Measurements from ENCODE around the gene SWT1.
A peak's percentile ranks its signal among the peaks of the same experiment; 100 is the strongest.

The SWT1 gene, protein sequence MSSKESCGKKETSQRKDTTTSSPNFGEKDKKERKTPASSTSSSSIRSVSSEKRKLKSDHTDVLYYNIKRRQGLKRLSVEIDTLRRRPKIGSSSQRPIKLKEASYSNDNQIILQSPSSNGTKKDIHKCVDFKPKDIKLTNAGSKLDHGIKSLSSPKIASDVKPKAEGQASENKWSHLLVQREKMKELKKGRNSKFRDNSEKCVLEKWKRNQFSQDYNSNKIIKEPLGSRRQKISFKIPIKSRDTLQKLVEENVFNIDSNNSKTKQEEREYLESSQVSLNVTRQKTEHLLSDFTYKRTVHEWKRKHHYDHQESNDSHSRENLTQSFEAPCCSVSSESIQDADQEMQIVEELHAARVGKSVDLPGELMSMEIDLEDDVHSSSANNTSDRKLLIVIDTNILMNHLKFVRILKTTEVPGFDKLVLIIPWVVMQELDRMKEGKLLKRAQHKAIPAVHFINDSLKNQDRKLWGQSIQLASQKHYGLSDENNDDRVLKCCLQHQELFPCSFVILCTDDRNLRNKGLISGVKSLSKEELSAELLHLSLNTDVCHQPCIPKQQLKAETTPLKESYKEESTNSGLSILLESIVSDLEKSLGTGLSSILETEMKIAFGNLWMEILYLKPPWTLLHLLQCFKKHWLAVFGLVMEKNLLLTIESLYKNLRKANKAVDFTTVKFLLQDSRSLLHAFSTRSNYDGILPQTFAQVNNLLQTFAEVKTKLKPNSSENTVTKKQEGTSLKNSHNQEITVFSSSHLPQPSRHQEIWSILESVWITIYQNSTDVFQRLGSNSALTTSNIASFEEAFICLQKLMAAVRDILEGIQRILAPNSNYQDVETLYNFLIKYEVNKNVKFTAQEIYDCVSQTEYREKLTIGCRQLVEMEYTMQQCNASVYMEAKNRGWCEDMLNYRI

DNA sequence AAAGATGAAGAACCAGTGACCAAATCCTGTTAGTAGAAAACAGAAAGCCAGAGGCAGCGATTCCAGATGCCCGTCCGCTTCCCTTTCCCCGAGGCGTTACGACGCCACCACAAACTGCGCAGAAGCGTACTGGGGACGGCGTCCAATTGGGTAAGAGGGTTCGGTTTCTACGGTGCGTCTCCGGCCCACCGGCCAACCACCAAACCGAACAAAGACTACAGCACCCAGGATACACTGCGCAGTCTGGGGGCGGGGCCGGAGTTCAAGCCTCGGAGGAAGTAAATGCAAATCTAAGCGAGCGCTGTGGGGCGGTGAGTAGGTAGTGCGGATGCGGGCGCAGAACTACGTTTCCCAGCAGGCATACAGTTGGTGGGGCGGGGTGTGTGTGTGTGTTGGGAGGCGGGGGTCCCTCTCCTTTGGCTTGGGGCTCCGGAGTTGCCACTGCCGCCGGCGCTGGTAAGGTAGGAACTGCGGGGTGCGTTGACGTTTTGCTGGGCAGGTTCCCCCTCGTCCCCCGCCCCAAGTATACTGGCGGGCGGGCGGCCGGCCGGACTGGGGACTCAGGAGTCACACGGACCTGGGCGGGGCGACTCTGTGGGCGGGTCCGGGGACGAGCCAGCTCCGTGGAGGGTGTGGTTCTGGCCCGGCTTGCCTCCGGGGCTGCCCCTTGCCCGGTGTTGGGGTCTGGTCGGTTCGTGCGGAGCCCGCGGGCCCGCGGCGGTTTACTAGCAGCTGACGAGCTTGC is at the start of gene SWT1, which contains the start of gene TRMT1L:
SWT1 (plus strand) TSS at position 314 of the 745 bp plus-strand sequence. CDS start 3,675 bp downstream, outside the sequence.
TRMT1L (minus strand) TSS at position 100 of the 745 bp plus-strand sequence. CDS start 241 bp downstream, outside the sequence.
- Mint-ChIP-seq H3K9me3 (no peaks in the 10 kb centered on the region), H3K36me3 (peaks cover 7% of the 10 kb centered on the region), H3K27ac (peak within 1 kb of the TSS; percentile 96), H3K4me1 (peaks cover 55% of the 10 kb centered on the region), H3K27me3 (no peaks in the 10 kb centered on the region), H3K4me3 (peak within 1 kb of the TSS; percentile 88)
- CTCF ChIA-PET: interaction anchor here (6.9 kb wide), 1 partner anchor 11 kb away, joined by 61 read pairs; no protein-coding TSS in a partner anchor
- DNase-seq: peak; percentile 99

DNA sequence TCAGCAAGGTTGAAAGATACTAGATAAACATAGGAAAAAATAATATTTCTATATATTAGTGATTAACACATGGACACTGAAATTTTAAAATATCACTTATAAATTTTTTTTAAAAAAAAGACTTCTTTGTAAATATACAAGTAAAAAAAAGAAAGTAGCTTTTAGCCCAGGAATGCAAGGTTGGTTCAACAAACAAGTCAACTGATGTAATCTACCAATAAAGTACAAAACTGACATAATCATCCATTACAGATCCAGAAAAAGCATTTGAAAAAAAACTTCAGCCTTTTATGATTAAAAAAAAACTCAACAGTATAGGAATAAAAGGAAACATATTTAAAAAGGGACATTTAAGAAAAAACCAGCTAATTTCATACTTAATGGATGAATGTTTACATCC is 48.6 kb upstream of the SWT1 start:
- Mint-ChIP-seq H3K27ac (no peak overlapping the region), H3K27me3 (no peaks in the 10 kb centered on the region), H3K4me1 (no peaks in the 10 kb centered on the region), H3K36me3 (peaks cover 8% of the 10 kb centered on the region), H3K9me3 (peaks cover 14% of the 10 kb centered on the region), H3K4me3 (no peak overlapping the region)
- CTCF ChIA-PET: no interaction called here
- no peak for DNase-seq

DNA sequence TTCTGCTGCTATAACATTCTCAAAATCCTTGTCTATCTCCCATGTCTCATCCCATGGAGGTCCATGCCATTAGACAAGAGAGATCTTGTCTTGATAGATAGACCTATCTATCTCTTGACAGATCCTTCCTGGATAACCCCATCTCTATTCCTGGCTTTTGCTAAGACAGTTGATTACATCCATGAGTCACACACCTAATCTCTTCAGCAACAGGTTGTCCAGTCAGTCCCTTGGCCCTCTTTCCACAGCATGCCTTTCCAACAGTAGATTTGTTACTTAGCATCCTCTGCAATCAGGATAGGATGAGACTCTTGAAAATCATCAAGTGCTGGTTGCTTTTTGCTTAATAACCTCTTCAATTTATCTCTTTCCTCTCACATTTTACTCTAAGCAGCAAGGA is 46.8 kb upstream of the SWT1 start:
- no peak overlapping the region for H3K4me3 Mint-ChIP-seq
- H3K4me1 Mint-ChIP-seq: no peaks in the 10 kb centered on the region
- H3K36me3 Mint-ChIP-seq: peaks cover 5% of the 10 kb centered on the region
- CTCF ChIA-PET: no interaction called here
- H3K27ac Mint-ChIP-seq: no peak overlapping the region
- no peaks in the 10 kb centered on the region for H3K27me3 Mint-ChIP-seq
- H3K9me3 Mint-ChIP-seq: peaks cover 14% of the 10 kb centered on the region
- no peak for DNase-seq

DNA sequence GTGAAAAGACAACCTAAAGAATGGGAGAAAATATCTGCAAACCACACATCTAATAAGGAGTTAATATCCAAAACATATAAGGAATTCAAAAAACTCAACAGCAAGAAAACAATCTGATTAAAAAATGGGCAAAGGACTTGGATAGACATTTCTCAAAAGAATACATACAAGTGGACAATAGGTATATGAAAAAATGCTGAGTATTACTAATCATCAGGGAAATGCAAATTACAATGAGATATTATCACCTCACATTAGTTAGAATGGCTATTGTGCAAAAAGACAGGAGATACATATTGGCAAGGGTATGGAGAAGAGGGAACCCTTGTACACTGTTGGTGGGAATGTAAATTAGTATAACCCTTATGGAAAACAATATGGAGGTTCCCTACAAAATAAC is 45.1 kb upstream of the SWT1 start:
- no peak overlapping the region for H3K4me3 Mint-ChIP-seq

DNA sequence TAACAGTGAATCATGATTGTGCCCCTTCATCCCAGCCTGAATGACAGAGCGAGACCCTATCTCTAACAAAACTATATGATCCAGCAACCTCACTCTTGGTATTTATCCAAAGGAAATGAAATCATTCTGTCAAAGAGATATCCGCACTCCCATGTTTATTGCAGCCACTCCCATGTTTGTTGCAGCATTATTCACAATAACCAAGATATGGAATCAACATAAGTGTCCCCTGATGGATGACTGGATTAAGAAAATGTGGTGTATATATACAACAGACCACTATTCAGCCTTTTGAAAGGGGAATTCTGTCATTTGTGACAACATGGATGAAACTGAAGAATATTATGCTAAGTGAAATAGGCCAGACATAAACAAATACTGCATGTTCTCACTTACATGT is 44.6 kb upstream of the SWT1 start:
- no peak overlapping the region for H3K4me3 Mint-ChIP-seq
- no peaks in the 10 kb centered on the region for H3K4me1 Mint-ChIP-seq
- peaks cover 8% of the 10 kb centered on the region for H3K36me3 Mint-ChIP-seq
- H3K9me3 Mint-ChIP-seq: peaks cover 12% of the 10 kb centered on the region
- no peak for DNase-seq
- CTCF ChIA-PET: interaction anchor here (0.6 kb wide), 1 partner anchor 37 kb away, joined by 3 read pairs; no protein-coding TSS in a partner anchor
- H3K27ac Mint-ChIP-seq: no peak overlapping the region
- H3K27me3 Mint-ChIP-seq: no peaks in the 10 kb centered on the region

More for the DNA sequence above, 45.1 kb upstream of the SWT1 start:
- DNase-seq: no peak
- CTCF ChIA-PET: interaction anchor here (0.6 kb wide), 1 partner anchor 36 kb away, joined by 3 read pairs; no protein-coding TSS in a partner anchor
- H3K9me3 Mint-ChIP-seq: peaks cover 14% of the 10 kb centered on the region
- no peaks in the 10 kb centered on the region for H3K4me1 Mint-ChIP-seq
- H3K36me3 Mint-ChIP-seq: peaks cover 5% of the 10 kb centered on the region
- no peak overlapping the region for H3K27ac Mint-ChIP-seq
- H3K27me3 Mint-ChIP-seq: no peaks in the 10 kb centered on the region

DNA sequence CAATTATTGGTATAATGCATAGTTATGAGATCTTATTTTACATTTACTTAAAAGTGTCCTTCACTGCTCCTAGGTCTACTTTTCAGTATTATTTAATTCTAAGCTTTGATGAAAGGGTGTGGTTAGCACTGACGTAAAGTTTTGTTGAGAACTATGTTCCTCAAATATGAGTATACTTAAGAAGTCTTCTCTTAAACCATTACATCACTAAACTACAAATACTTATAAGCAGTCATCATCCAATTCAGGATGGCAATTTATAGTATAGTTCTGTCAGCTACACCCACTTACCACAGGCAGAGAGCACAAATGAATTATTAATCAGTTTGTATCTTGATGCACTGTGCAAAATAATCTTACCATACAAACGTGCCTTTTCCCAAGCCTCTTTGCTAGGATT is 27.3 kb upstream of the SWT1 start:
- Mint-ChIP-seq H3K4me3 (no peak overlapping the region), H3K4me1 (no peaks in the 10 kb centered on the region), H3K36me3 (peaks cover 41% of the 10 kb centered on the region), H3K9me3 (peaks cover 4% of the 10 kb centered on the region), H3K27me3 (no peaks in the 10 kb centered on the region), H3K27ac (no peak overlapping the region)
- DNase-seq: no peak
- CTCF ChIA-PET: no interaction called here

DNA sequence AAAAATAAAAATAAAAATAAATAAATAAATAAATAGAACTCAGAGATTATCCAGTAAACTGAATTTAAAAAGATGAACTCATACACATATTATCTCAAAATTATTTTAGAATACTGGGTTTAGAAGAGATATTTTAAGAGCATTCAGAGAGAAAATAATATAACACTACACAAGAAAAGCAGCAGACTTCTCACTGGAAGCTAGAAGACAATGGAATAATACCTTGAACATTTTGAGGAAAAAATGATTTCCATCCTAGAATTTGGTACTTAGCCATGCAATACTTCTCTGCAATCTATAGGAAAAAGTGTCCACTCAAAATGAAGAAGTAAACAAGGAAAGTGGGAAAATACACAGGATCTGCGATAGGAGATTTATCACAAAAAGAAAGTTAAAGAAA is 24.4 kb upstream of the SWT1 start:
- peaks cover 41% of the 10 kb centered on the region for H3K36me3 Mint-ChIP-seq
- no peak overlapping the region for H3K27ac Mint-ChIP-seq
- peaks cover 4% of the 10 kb centered on the region for H3K9me3 Mint-ChIP-seq
- CTCF ChIA-PET: interaction anchor here (0.7 kb wide), 1 partner anchor 277 kb away, joined by 3 read pairs; no protein-coding TSS in a partner anchor
- H3K4me3 Mint-ChIP-seq: no peak overlapping the region
- no peaks in the 10 kb centered on the region for H3K27me3 Mint-ChIP-seq
- DNase-seq: no peak
- H3K4me1 Mint-ChIP-seq: no peaks in the 10 kb centered on the region

DNA sequence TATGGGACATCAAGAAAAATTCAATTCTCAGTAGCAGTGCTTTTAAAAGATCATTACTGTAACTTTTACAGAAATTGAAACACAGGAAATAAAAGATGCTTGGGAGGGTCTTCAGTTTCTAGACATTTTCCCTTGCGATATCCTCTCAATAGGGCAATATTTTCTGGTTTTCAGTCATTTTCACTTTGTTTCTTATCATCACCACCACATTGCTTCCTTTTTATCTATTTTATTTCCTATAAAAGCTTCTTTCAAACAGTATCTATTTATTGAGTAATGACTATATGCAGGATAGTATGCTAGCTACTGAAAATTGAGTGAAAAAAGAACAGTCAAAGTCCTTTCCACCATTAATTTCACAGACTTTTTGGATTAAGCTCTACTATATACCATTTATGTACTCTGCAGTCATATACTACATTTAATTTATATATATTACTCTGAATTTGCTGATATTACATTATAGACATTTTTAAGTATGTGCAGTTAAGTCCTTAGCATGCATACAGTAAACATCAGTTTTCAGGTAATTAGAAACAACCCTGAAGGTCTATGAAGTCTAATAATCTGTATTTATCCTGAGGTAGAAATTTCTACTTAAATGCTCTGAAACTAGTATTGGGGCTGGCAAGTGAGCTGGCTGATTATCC is 18.9 kb upstream of the SWT1 start:
- Mint-ChIP-seq H3K27ac (no peak overlapping the region), H3K4me1 (no peaks in the 10 kb centered on the region), H3K9me3 (no peaks in the 10 kb centered on the region), H3K27me3 (no peaks in the 10 kb centered on the region), H3K4me3 (no peak overlapping the region), H3K36me3 (peaks cover 41% of the 10 kb centered on the region)
- CTCF ChIA-PET: no interaction called here
- no peak for DNase-seq

DNA sequence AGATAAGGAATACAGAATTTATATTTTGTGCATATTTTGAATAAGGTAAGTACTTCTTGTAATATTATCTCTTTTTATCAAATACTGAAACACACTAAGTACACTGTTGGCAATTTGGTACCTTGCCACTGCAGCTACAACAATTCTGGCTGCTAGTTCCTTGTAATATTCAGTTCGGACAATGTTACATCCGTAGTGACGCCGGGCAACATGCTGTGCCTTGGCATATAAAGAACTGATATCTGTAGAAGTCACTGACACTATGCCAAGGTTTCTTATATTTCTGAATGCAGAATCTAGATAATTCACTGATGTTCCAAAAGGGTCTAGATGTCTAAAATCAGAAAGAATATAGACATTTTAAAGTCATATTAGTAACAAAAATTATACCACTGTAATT is 17.7 kb upstream of the SWT1 start:
- Mint-ChIP-seq H3K36me3 (peaks cover 32% of the 10 kb centered on the region), H3K4me3 (no peak overlapping the region), H3K9me3 (no peaks in the 10 kb centered on the region), H3K4me1 (no peaks in the 10 kb centered on the region), H3K27ac (no peak overlapping the region), H3K27me3 (no peaks in the 10 kb centered on the region)
- no peak for DNase-seq
- CTCF ChIA-PET: no interaction called here

DNA sequence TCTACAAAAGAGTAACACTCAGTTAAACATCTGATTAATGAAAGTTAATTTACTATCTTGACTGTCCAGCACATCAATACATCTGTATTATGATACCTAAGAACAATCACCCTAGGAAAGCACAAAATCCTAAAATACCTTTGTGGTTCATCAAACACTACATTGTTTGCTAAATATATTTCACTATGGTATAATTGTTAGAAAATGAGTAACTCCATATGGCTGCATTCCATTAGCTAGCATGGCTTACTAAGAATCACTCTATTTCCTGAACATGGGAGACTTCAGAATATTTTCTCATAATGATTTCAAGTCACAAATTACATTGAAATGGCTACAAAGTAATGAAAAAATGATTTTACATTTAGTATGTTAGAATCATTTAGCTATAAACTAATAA is 12.7 kb upstream of the SWT1 start:
- Mint-ChIP-seq H3K4me1 (no peaks in the 10 kb centered on the region), H3K27ac (no peak overlapping the region), H3K36me3 (peaks cover 36% of the 10 kb centered on the region), H3K27me3 (no peaks in the 10 kb centered on the region), H3K4me3 (no peak overlapping the region), H3K9me3 (no peaks in the 10 kb centered on the region)
- no peak for DNase-seq
- CTCF ChIA-PET: interaction anchor here (0.5 to 2.0 kb wide), 4 partner anchors 10 to 581 kb away, joined by 3 to 8 read pairs (median 3); no protein-coding TSS in a partner anchor

DNA sequence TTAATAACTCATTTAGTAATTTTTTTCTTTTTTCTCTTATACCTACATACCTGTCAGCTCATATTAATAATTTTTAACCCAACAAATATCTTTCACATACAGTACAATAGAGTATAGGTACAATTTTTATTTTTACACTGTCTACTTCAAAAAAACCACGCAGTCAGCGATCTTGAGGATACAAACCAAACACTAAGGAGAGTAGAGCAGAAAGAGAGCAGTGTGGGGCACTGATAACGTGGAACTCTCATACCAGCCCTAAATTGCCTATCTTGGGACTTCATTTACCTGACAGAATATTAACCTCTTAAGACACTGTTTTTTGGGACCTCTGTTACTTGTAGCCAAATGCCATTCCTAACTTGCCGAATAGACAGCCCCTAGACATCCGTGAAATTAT is 5.8 kb upstream of the SWT1 start:
- DNase-seq: no peak
- no peaks in the 10 kb centered on the region for H3K9me3 Mint-ChIP-seq
- H3K4me3 Mint-ChIP-seq: no peak overlapping the region
- H3K4me1 Mint-ChIP-seq: peaks cover 28% of the 10 kb centered on the region
- CTCF ChIA-PET: interaction anchor here (2.4 kb wide), 1 partner anchor 19 kb away, joined by 9 read pairs; no protein-coding TSS in a partner anchor
- no peak overlapping the region for H3K27ac Mint-ChIP-seq
- H3K27me3 Mint-ChIP-seq: no peaks in the 10 kb centered on the region
- peaks cover 29% of the 10 kb centered on the region for H3K36me3 Mint-ChIP-seq

DNA sequence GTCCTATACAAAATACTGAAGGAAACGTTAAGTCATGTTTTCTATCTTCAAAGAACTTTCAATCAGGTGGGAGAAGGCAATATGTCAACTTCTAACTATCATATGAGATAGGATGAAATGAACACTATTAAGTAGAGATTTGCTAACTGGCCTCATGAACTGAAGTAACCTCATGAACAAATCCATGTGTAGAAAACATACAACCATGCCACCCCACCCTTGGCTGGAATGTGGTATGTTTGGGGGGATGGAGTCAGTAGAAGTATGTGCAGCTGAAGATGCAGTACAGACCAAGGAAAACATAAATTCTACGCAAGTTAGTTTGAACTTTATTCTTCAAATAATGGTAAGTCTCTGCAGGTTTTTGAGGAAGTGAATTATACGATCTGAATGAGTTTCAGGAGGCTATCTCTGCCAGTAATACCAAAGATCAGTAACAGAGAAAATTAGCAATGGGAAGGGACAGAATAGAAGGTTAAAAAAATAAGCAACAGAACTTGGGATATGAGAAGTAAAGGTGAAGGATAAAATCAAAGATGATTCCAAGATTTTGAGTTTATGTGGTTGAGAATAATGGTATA is 4.7 kb upstream of the SWT1 start:
- no peak for DNase-seq
- Mint-ChIP-seq H3K36me3 (peaks cover 27% of the 10 kb centered on the region), H3K9me3 (no peaks in the 10 kb centered on the region), H3K4me1 (peaks cover 28% of the 10 kb centered on the region), H3K27ac (no peak overlapping the region), H3K4me3 (no peak overlapping the region), H3K27me3 (no peaks in the 10 kb centered on the region)
- CTCF ChIA-PET: interaction anchor here (0.5 to 2.4 kb wide), 2 partner anchors 18 to 107 kb away, joined by 4 to 9 read pairs; partner anchors contain the start of gene RNF2

DNA sequence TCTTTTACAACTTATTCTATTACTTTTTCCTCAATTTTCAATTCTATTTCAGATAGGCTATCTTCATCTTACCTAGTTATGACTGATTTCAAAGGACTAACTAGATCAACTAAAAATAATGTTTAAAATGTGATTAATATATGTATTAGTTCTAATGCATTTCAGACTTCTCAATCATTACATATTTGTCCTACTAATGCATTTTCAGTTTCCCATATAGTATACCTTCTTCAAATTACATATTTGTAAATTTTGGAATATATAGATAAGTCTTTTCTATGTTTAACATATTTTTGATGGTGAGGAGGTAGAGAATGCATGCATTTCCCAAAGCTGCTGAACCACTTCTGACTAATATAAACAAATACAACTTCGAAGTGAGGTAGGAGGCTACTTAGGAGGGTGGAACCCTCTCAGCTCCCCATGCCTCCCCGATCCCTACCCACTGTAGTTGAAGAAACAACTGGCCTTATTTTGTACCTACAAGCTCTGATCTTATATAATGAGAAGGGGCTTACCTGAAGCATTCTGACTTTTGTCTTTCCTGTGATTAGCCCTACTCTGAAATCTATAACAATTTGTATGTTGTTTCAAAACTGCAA is 2.0 kb upstream of the SWT1 start:
- H3K4me1 Mint-ChIP-seq: peaks cover 44% of the 10 kb centered on the region
- no peaks in the 10 kb centered on the region for H3K27me3 Mint-ChIP-seq
- no peak overlapping the region for H3K27ac Mint-ChIP-seq
- CTCF ChIA-PET: interaction anchor here (0.9 to 6.9 kb wide), 5 partner anchors 10 to 526 kb away, joined by 3 to 61 read pairs (median 4); no protein-coding TSS in a partner anchor
- H3K9me3 Mint-ChIP-seq: no peaks in the 10 kb centered on the region
- H3K4me3 Mint-ChIP-seq: peak overlapping the region; percentile 88
- no peak for DNase-seq
- H3K36me3 Mint-ChIP-seq: peaks cover 13% of the 10 kb centered on the region
